HL-60 (cell line): ENCODE measurements around the gene TMEM31.
"Not testable (repeated sequence)": the region's sequence is repeated elsewhere in the genome, so short reads cannot be mapped to it uniquely, and the experiment has no call there.

ENCODE experiments used
- DNase-seq, 2 experiments: peaks; one replicate each; pipeline ENCODE4 v3.0.0-alpha.2; 2010 to 2020; ENCODE audit warnings: low read depth in 1 of 2, low spot score in 1 of 2
- H3K27ac ChIP-seq: fragments of 250-450 bp; sonication (Bioruptor Pico); replicated peaks from 2 replicates; pipeline ENCODE4 v1.5.1; 2020; ENCODE audit warnings: mild to moderate bottlenecking, moderate library complexity
- H3K27me3 ChIP-seq: fragments of 250-450 bp; sonication (Bioruptor Pico); 2 replicates; pipeline ENCODE4 v1.5.1; 2021; ENCODE audit warnings: mild to moderate bottlenecking, moderate library complexity; ENCODE audit not compliant: insufficient read depth, poor library complexity, severe bottlenecking
- H3K4me3 ChIP-seq: replicated peaks from 2 replicates; pipeline ENCODE4 v1.5.1; 2011; ENCODE audit warnings: mild to moderate bottlenecking, control low read depth, low read length; ENCODE audit not compliant: insufficient read depth
- GABPA ChIP-seq: IDR thresholded peaks from 2 replicates; pipeline ENCODE4 v1.6.1; 2012; ENCODE audit warnings: low read depth
- POLR2AphosphoS5 ChIP-seq: IDR thresholded peaks from 2 replicates; pipeline ENCODE4 v1.6.1; 2012; ENCODE audit warnings: low read depth
- SPI1 ChIP-seq: IDR thresholded peaks from 2 replicates; pipeline ENCODE4 v1.6.1; 2012; ENCODE audit warnings: low read depth, mild to moderate bottlenecking, borderline replicate concordance
- TF ChIP-seq, protein P1 (sequence below): IDR thresholded peaks from 2 replicates; pipeline ENCODE4 v1.6.1; 2012; ENCODE audit warnings: low read depth; ENCODE audit not compliant: insufficient replicate concordance
- TF ChIP-seq, protein P2 (sequence below): IDR thresholded peaks from one replicate; pipeline ENCODE4 v1.5.1; 2011; ENCODE audit warnings: low read length, control low read depth, inconsistent platforms; ENCODE audit not compliant: insufficient read depth

Gene TMEM31

DNA sequence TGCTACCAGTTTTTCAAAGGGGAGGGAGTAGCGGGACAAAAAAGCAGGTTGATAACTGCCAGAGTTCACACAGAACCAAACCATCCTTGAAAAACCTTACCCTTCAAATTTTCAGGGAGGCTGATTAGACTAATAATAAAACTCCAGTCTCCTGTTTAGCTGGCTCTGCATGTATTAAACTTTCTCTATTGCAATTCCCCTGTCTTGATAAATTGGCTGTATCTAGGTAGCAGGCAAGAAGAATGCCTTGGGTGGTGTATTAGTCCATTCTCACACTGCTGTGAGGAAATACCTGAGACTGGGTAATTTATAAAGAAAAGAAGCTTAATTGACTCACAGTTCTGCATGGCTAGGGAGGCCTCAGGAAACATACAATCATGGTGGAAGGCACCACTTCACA lies 47.8 kb downstream of the TMEM31 start:
- no peak for TF ChIP-seq SPI1
- no peak for TF ChIP-seq GABPA
- TF ChIP-seq, protein P1, sequence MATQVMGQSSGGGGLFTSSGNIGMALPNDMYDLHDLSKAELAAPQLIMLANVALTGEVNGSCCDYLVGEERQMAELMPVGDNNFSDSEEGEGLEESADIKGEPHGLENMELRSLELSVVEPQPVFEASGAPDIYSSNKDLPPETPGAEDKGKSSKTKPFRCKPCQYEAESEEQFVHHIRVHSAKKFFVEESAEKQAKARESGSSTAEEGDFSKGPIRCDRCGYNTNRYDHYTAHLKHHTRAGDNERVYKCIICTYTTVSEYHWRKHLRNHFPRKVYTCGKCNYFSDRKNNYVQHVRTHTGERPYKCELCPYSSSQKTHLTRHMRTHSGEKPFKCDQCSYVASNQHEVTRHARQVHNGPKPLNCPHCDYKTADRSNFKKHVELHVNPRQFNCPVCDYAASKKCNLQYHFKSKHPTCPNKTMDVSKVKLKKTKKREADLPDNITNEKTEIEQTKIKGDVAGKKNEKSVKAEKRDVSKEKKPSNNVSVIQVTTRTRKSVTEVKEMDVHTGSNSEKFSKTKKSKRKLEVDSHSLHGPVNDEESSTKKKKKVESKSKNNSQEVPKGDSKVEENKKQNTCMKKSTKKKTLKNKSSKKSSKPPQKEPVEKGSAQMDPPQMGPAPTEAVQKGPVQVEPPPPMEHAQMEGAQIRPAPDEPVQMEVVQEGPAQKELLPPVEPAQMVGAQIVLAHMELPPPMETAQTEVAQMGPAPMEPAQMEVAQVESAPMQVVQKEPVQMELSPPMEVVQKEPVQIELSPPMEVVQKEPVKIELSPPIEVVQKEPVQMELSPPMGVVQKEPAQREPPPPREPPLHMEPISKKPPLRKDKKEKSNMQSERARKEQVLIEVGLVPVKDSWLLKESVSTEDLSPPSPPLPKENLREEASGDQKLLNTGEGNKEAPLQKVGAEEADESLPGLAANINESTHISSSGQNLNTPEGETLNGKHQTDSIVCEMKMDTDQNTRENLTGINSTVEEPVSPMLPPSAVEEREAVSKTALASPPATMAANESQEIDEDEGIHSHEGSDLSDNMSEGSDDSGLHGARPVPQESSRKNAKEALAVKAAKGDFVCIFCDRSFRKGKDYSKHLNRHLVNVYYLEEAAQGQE, result no peak
- no peak for TF ChIP-seq POLR2AphosphoS5
- TF ChIP-seq, protein P2, sequence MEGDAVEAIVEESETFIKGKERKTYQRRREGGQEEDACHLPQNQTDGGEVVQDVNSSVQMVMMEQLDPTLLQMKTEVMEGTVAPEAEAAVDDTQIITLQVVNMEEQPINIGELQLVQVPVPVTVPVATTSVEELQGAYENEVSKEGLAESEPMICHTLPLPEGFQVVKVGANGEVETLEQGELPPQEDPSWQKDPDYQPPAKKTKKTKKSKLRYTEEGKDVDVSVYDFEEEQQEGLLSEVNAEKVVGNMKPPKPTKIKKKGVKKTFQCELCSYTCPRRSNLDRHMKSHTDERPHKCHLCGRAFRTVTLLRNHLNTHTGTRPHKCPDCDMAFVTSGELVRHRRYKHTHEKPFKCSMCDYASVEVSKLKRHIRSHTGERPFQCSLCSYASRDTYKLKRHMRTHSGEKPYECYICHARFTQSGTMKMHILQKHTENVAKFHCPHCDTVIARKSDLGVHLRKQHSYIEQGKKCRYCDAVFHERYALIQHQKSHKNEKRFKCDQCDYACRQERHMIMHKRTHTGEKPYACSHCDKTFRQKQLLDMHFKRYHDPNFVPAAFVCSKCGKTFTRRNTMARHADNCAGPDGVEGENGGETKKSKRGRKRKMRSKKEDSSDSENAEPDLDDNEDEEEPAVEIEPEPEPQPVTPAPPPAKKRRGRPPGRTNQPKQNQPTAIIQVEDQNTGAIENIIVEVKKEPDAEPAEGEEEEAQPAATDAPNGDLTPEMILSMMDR, result no peak
- no peaks in the 10 kb centered on the region for H3K27me3 ChIP-seq
- no peak for DNase-seq
- H3K27ac ChIP-seq, result no peak overlapping the region
- H3K4me3 ChIP-seq, result no peak overlapping the region

DNA sequence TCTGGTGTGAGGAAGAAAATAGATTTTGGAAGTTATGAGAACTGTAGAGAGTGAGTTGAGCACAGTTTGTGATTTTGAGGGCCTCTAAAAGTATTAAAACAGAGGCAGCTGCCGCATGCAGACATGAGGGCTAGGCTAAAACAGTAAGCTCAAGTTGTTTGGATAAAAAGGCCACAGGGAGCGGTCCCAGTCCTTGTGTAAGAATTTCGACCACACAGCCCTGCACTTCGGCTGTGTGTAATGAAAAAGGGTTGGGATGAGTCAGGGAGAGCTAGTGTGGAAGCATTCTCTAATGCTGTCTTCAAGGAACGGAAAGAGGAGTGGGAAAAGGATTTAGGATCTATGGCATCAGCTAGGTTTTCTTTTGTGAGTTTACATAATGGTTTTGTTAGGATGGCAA lies 52.8 kb downstream of the TMEM31 start:
- not testable (repeated sequence) for DNase-seq, H3K4me3 ChIP-seq, H3K27me3 ChIP-seq, H3K27ac ChIP-seq
